H9 (cell line): ENCODE results near the gene SIRPD. TPM values are rescaled to one million over a fixed set of nuclear protein-coding genes. Genes with fewer than 3 reads are reported as not detected.

Source experiments
- DNase-seq: peaks from one replicate; pipeline ENCODE4 v3.0.0-alpha.2; 2017
- H2AFZ ChIP-seq: one replicate; pipeline ENCODE4 v1.6.1; 2013; ENCODE audit warnings: mild to moderate bottlenecking, low read length, control low read depth, moderate library complexity
- H2AK5ac ChIP-seq: 2 replicates; pipeline ENCODE4 v1.6.1; 2013; ENCODE audit warnings: low read length, control low read depth, mixed read lengths; ENCODE audit not compliant: insufficient read length
- H2BK120ac ChIP-seq: one replicate; pipeline ENCODE4 v1.6.1; 2013; ENCODE audit warnings: low read depth, mild to moderate bottlenecking, low read length, control low read depth, inconsistent platforms; ENCODE audit not compliant: poor library complexity, severe bottlenecking
- H2BK12ac ChIP-seq: 2 replicates; pipeline ENCODE4 v1.6.1; 2013; ENCODE audit warnings: low read length, control low read depth, mixed read lengths, low read depth; ENCODE audit not compliant: insufficient read length
- H2BK15ac ChIP-seq: 2 replicates; pipeline ENCODE4 v1.6.1; 2013; ENCODE audit warnings: low read depth, low read length, control low read depth
- H2BK20ac ChIP-seq: one replicate; pipeline ENCODE4 v1.6.1; 2013; ENCODE audit warnings: low read depth, mild to moderate bottlenecking, low read length, control low read depth, inconsistent platforms; ENCODE audit not compliant: poor library complexity, severe bottlenecking
- H2BK5ac ChIP-seq: 2 replicates; pipeline ENCODE4 v1.6.1; 2013; ENCODE audit warnings: low read length, control low read depth, mixed read lengths; ENCODE audit not compliant: insufficient read length
- H3K14ac ChIP-seq: 2 replicates; pipeline ENCODE4 v1.6.1; 2013; ENCODE audit warnings: low read length, control low read depth; ENCODE audit not compliant: insufficient read depth
- H3K18ac ChIP-seq: 2 replicates; pipeline ENCODE4 v1.6.1; 2013; ENCODE audit warnings: low read depth, mild to moderate bottlenecking, mixed read lengths, low read length, control low read depth; ENCODE audit not compliant: insufficient read length
- H3K23ac ChIP-seq: 2 replicates; pipeline ENCODE4 v1.6.1; 2013; ENCODE audit warnings: low read length, control low read depth, mixed read lengths, low read depth; ENCODE audit not compliant: insufficient read length
- H3K23me2 ChIP-seq: 2 replicates; pipeline ENCODE4 v1.6.1; 2013; ENCODE audit warnings: low read depth, mild to moderate bottlenecking, mixed read lengths, low read length, control low read depth; ENCODE audit not compliant: insufficient read length, poor library complexity, severe bottlenecking
- H3K27ac ChIP-seq: 2 replicates; pipeline ENCODE4 v1.5.1; 2013; ENCODE audit warnings: low read length, control low read depth, mixed read lengths, low read depth; ENCODE audit not compliant: insufficient read length
- H3K27me3 ChIP-seq: 2 replicates; pipeline ENCODE4 v1.6.1; 2013; ENCODE audit warnings: low read length, control low read depth, inconsistent platforms; ENCODE audit not compliant: insufficient read depth
- H3K4ac ChIP-seq: 2 replicates; pipeline ENCODE4 v1.6.1; 2013; ENCODE audit warnings: low read depth, mild to moderate bottlenecking, control low read depth, inconsistent platforms, low read length, moderate library complexity
- H3K4me1 ChIP-seq: 2 replicates; pipeline ENCODE4 v1.6.1; 2013; ENCODE audit warnings: low read length, control low read depth, inconsistent platforms; ENCODE audit not compliant: insufficient read depth
- H3K4me2 ChIP-seq: 2 replicates; pipeline ENCODE4 v1.6.1; 2013; ENCODE audit warnings: low read length, control low read depth, mixed read lengths; ENCODE audit not compliant: insufficient read length, insufficient read depth
- H3K56ac ChIP-seq: 2 replicates; pipeline ENCODE4 v1.6.1; 2013; ENCODE audit warnings: low read depth, mild to moderate bottlenecking, mixed read lengths, low read length, control low read depth; ENCODE audit not compliant: insufficient read length
- H3K79me1 ChIP-seq: 2 replicates; pipeline ENCODE4 v1.6.1; 2013; ENCODE audit warnings: low read depth, mild to moderate bottlenecking, moderate library complexity, low read length, control low read depth, inconsistent platforms; ENCODE audit not compliant: insufficient read depth, poor library complexity, severe bottlenecking
- H3K79me2 ChIP-seq: 2 replicates; pipeline ENCODE4 v1.6.1; 2013; ENCODE audit warnings: low read length, control low read depth, inconsistent platforms; ENCODE audit not compliant: insufficient read depth
- H3K9ac ChIP-seq: 2 replicates; pipeline ENCODE4 v1.6.1; 2013; ENCODE audit warnings: low read length, control low read depth, mixed read lengths; ENCODE audit not compliant: insufficient read length; ENCODE audit errors: extremely low read depth
- H3K9me3 ChIP-seq: one replicate; pipeline ENCODE4 v1.6.1; 2013; ENCODE audit warnings: low read depth, low read length, inconsistent platforms; ENCODE audit not compliant: control insufficient read depth
- H3T11ph ChIP-seq: one replicate; pipeline ENCODE4 v1.6.1; 2013; ENCODE audit warnings: mild to moderate bottlenecking, low read length, control low read depth, inconsistent platforms
- H4K20me1 ChIP-seq: one replicate; pipeline ENCODE4 v1.6.1; 2013; ENCODE audit not compliant: control insufficient read depth, insufficient read length, insufficient read depth
- H4K5ac ChIP-seq: 2 replicates; pipeline ENCODE4 v1.6.1; 2013; ENCODE audit warnings: low read depth, mild to moderate bottlenecking, mixed read lengths, low read length, control low read depth; ENCODE audit not compliant: insufficient read length
- H4K8ac ChIP-seq: replicated peaks from 2 replicates; pipeline ENCODE4 v1.6.1; 2013; ENCODE audit warnings: low read length, control low read depth, mixed read lengths, low read depth; ENCODE audit not compliant: insufficient read length
- H4K91ac ChIP-seq: 2 replicates; pipeline ENCODE4 v1.6.1; 2013; ENCODE audit warnings: low read depth, mild to moderate bottlenecking, moderate library complexity, mixed read lengths, low read length, control low read depth; ENCODE audit not compliant: insufficient read length
- H3K27ac Mint-ChIP-seq, 3 experiments: 2 replicates in 2 of 3; 3 replicates in 1 of 3; pipeline ENCODE4 v1.8.0; 2020 to 2021; ENCODE audit warnings: mixed read lengths in 3 of 3, mild to moderate bottlenecking in 1 of 3, moderate library complexity in 1 of 3
- H3K27me3 Mint-ChIP-seq: 2 replicates; pipeline ENCODE4 v1.8.0; 2021; ENCODE audit warnings: low read depth, mild to moderate bottlenecking, moderate library complexity, mixed read lengths
- H3K36me3 Mint-ChIP-seq, 3 experiments: 2 replicates in 2 of 3; 3 replicates in 1 of 3; pipeline ENCODE4 v1.8.0; 2020 to 2021; ENCODE audit warnings: low read depth in 3 of 3, mixed read lengths in 3 of 3; ENCODE audit not compliant: insufficient read depth in 1 of 3
- H3K4me1 Mint-ChIP-seq, 2 experiments: 2 replicates each; pipeline ENCODE4 v1.8.0; 2020; ENCODE audit warnings: mixed read lengths in 2 of 2
- H3K4me3 Mint-ChIP-seq, 2 experiments: 2 replicates in 1 of 2; 3 replicates in 1 of 2; pipeline ENCODE4 v1.8.0; 2020 to 2021; ENCODE audit warnings: mild to moderate bottlenecking in 2 of 2, mixed read lengths in 2 of 2, moderate library complexity in 1 of 2
- H3K9me3 Mint-ChIP-seq, 2 experiments: 2 replicates in 1 of 2; 3 replicates in 1 of 2; pipeline ENCODE4 v1.8.0; 2020; ENCODE audit warnings: mild to moderate bottlenecking in 2 of 2, mixed read lengths in 2 of 2, moderate library complexity in 1 of 2
- WGBS: extraction: QIAGEN DNeasy Blood & Tissue Kit; methylation state at CpG from one replicate; pipeline ENCODE4 v1.1.7; 2013; ENCODE audit warnings: missing lambda C conversion rate, low lambda C conversion rate, mixed read lengths; ENCODE audit not compliant: insufficient read length; ENCODE audit errors: extremely low coverage; 5-methylcytosine and 5-hydroxymethylcytosine counted together
- total RNA-seq: library from RNA; stranded (reverse); gene quantifications from 2 replicates; pipeline ENCODE4 v1.2.1, GENCODE V29; 2021
- TF ChIP-seq, protein P1 (sequence below): fragments of 200-600 bp; sonication (generic); conservative IDR thresholded peaks from 3 replicates; pipeline ENCODE4 v1.8.0; 2021; ENCODE audit warnings: antibody characterized with exemption, mild to moderate bottlenecking

The SIRPD gene
- total RNA-seq, 1 experiment from 2014 or later, result not detected

DNA sequence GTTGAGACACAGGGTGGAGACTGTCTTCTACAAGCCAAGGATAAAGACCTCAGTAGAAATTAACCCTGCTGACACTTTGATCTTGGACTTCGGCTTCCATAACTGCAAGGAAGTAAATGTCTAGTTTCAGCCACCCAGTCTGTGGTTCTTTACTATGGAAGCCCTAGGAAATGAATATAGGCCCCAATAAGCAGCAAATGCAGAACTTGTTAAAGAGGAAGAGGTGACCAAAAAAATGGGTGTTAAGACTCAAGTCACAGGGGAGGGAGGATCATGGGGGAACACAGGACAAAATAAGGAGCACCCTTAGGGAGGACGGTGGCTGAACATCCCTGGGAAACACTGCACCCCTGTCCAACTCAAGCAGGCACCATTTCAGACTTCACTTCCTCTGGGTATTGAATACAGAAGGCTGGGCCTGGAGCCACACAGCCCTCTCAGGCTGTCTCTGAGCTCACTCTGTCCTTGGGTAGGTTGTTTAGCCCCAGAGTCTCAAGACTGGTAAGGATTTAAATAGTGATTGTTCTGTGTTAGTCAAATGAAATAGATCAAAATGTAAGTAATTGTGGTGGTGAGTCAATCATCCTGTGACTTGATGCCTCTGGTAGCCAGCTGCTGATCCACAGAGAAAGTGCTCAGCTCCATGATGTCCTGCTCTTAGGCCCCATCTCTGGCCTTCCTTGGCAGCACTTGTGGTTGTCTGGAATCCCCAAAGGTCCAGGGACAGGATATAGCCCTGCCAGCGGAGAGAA, 30.5 kb upstream of the SIRPD start:
- Histone ChIP-seq H2BK20ac (no peak overlapping the region), H3K9me3 (no peaks in the 10 kb centered on the region), H3K79me1 (no peaks in the 10 kb centered on the region), H2BK12ac (no peak overlapping the region), H3K18ac (no peak overlapping the region), H4K91ac (no peak overlapping the region), H3K4me1 (no peaks in the 10 kb centered on the region), H3K9ac (no peak overlapping the region), H4K5ac (no peak overlapping the region), H3K14ac (no peak overlapping the region), H2BK120ac (no peak overlapping the region), H2AK5ac (no peak overlapping the region), H3K23ac (no peak overlapping the region), H4K20me1 (no peaks in the 10 kb centered on the region), H3K56ac (no peak overlapping the region), H3K27ac (no peak overlapping the region), H3K27me3 (no peaks in the 10 kb centered on the region), H2BK5ac (no peak overlapping the region), H3T11ph (no peak overlapping the region), H4K8ac (no peak overlapping the region), H3K4ac (no peak overlapping the region), H3K23me2 (no peaks in the 10 kb centered on the region), H3K4me2 (no peak overlapping the region), H3K79me2 (no peaks in the 10 kb centered on the region), H2AFZ (no peak overlapping the region), H2BK15ac (no peak overlapping the region)
- TF ChIP-seq, protein P1, sequence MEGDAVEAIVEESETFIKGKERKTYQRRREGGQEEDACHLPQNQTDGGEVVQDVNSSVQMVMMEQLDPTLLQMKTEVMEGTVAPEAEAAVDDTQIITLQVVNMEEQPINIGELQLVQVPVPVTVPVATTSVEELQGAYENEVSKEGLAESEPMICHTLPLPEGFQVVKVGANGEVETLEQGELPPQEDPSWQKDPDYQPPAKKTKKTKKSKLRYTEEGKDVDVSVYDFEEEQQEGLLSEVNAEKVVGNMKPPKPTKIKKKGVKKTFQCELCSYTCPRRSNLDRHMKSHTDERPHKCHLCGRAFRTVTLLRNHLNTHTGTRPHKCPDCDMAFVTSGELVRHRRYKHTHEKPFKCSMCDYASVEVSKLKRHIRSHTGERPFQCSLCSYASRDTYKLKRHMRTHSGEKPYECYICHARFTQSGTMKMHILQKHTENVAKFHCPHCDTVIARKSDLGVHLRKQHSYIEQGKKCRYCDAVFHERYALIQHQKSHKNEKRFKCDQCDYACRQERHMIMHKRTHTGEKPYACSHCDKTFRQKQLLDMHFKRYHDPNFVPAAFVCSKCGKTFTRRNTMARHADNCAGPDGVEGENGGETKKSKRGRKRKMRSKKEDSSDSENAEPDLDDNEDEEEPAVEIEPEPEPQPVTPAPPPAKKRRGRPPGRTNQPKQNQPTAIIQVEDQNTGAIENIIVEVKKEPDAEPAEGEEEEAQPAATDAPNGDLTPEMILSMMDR, result no peak
- no peaks in the 10 kb centered on the region for H3K27me3 Mint-ChIP-seq
- H3K36me3 Mint-ChIP-seq, result no peaks in the 10 kb centered on the region
- H3K9me3 Mint-ChIP-seq, result no peaks in the 10 kb centered on the region
- no peak for DNase-seq
- WGBS, result no CpG with 5 or more reads among the region's 3 CpGs
- no peaks in the 10 kb centered on the region for H3K4me1 Mint-ChIP-seq
- H3K27ac Mint-ChIP-seq, result no peak overlapping the region
- H3K4me3 Mint-ChIP-seq, result no peak overlapping the region
